Smooth muscle cell (in vitro differentiated cells): ENCODE results near the gene PTER. TPM values are rescaled to one million over a fixed set of nuclear protein-coding genes. Genes with fewer than 3 reads are reported as not detected.
A peak's percentile ranks its signal among the peaks of the same experiment; 100 is the strongest.

Source experiments
- DNase-seq: peaks from one replicate; lab custom pipeline; 2025; ENCODE audit not compliant: unreplicated experiment; lab: John Stamatoyannopoulos, UW
- H2AFZ ChIP-seq: fragments of 200-600 bp; sonication (generic); 2 replicates; pipeline ENCODE4 v1.6.0; 2016; ENCODE audit warnings: antibody characterized with exemption, low read depth, mild to moderate bottlenecking
- H3F3A ChIP-seq: fragments of 200-600 bp; sonication (generic); 2 replicates; pipeline ENCODE4 v1.6.0; 2017; ENCODE audit warnings: antibody characterized with exemption, low read depth
- H3K27ac ChIP-seq: fragments of 200-600 bp; sonication (generic); 2 replicates; pipeline ENCODE4 v1.5.1; 2016; ENCODE audit warnings: low read depth, mild to moderate bottlenecking
- H3K27me3 ChIP-seq: fragments of 200-600 bp; sonication (generic); 2 replicates; pipeline ENCODE4 v1.6.1; 2016; ENCODE audit warnings: low read depth, mild to moderate bottlenecking
- H3K36me3 ChIP-seq: fragments of 200-600 bp; sonication (generic); 2 replicates; pipeline ENCODE4 v1.5.1; 2016; ENCODE audit warnings: low read depth
- H3K4me1 ChIP-seq: fragments of 200-600 bp; sonication (generic); 2 replicates; pipeline ENCODE4 v1.5.1; 2016; ENCODE audit warnings: low read depth
- H3K4me2 ChIP-seq: fragments of 200-600 bp; sonication (generic); 2 replicates; pipeline ENCODE4 v1.6.0; 2016; ENCODE audit warnings: mild to moderate bottlenecking
- H3K4me3 ChIP-seq: fragments of 200-600 bp; sonication (generic); 2 replicates; pipeline ENCODE4 v1.5.1; 2016; ENCODE audit warnings: mild to moderate bottlenecking
- H3K79me2 ChIP-seq: fragments of 200-600 bp; sonication (generic); 2 replicates; pipeline ENCODE4 v1.6.0; 2016; ENCODE audit warnings: low read depth, mild to moderate bottlenecking
- H3K9ac ChIP-seq: fragments of 200-600 bp; sonication (generic); 2 replicates; pipeline ENCODE4 v1.6.0; 2016; ENCODE audit warnings: low read depth
- H3K9me3 ChIP-seq: fragments of 200-600 bp; sonication (generic); replicated peaks from 2 replicates; pipeline ENCODE4 v1.5.1; 2016; ENCODE audit warnings: low read depth
- H4K20me1 ChIP-seq: fragments of 200-600 bp; sonication (generic); 2 replicates; pipeline ENCODE4 v1.6.0; 2016; ENCODE audit warnings: low read depth
- CTCF ChIP-seq: fragments of 200-600 bp; sonication (generic); IDR thresholded peaks from 2 replicates; pipeline ENCODE4 v1.5.1; 2017; ENCODE audit warnings: borderline replicate concordance, mild to moderate bottlenecking, antibody characterized with exemption; ENCODE audit not compliant: insufficient read depth, poor library complexity, severe bottlenecking
- WGBS: methylation state at CpG from one replicate; pipeline ENCODE4 v1.1.7; 2016; ENCODE audit warnings: low lambda C conversion rate; 5-methylcytosine and 5-hydroxymethylcytosine counted together
- polyA plus RNA-seq: library from polyadenylated mRNA; unstranded; fragments of >200 nt; fragmentation: Nextera tagmentation; extraction: Ambion mirVana; gene quantifications from 2 replicates; pipeline ENCODE4 v1.2.1, GENCODE V29; 2016
- total RNA-seq: library from RNA; depleted of rRNA; stranded (reverse); fragments of >200 nt; gene quantifications from 2 replicates; pipeline ENCODE4 v1.2.3, GENCODE V29; 2014

The PTER gene
- total and polyA plus RNA-seq, 2 experiments from 2014 or later = 8.9 to 15.3 TPM

- no peaks in the 10 kb centered on the region for H3K9me3 ChIP-seq
- H3K79me2 ChIP-seq = peaks cover 14% of the 10 kb centered on the region
- no peaks in the 10 kb centered on the region for H3K27me3 ChIP-seq
- peak overlapping the region; percentile 93 for H3K27ac ChIP-seq
- WGBS = 41% methylated on average over 1 of the region's 1 CpG
- no peak for DNase-seq
- H3K4me1 ChIP-seq = peaks cover 14% of the 10 kb centered on the region
- peak overlapping the region; percentile 40 for H3K4me2 ChIP-seq
- H2AFZ ChIP-seq = no peak overlapping the region
- H4K20me1 ChIP-seq = no peaks in the 10 kb centered on the region
- no peak overlapping the region for H3K9ac ChIP-seq
- TF ChIP-seq CTCF = no peak
- peaks cover 13% of the 10 kb centered on the region for H3F3A ChIP-seq
- no peak overlapping the region for H3K4me3 ChIP-seq
- H3K36me3 ChIP-seq = no peaks in the 10 kb centered on the region
Observed at GRCh38 chr10:16439295-16439694, 2.5 kb downstream of the PTER start.

GRCh38 chr10:16440396-16441133 lies 3.8 kb downstream of the PTER start:
- Histone ChIP-seq H3K4me3 (peak overlapping the region; percentile 1), H3K27me3 (no peaks in the 10 kb centered on the region), H3K4me1 (peaks cover 14% of the 10 kb centered on the region), H4K20me1 (peaks cover 4% of the 10 kb centered on the region), H3K27ac (peak overlapping the region; percentile 93), H2AFZ (no peak overlapping the region), H3K9ac (peak overlapping the region; percentile 76), H3K9me3 (no peaks in the 10 kb centered on the region), H3F3A (peaks cover 13% of the 10 kb centered on the region), H3K79me2 (peaks cover 19% of the 10 kb centered on the region), H3K4me2 (peak overlapping the region; percentile 66), H3K36me3 (no peaks in the 10 kb centered on the region)
- no peak for DNase-seq
- no peak for TF ChIP-seq CTCF
- WGBS = 45% methylated on average over 12 of the region's 12 CpGs

- Histone ChIP-seq H3K9me3 (no peaks in the 10 kb centered on the region), H4K20me1 (peaks cover 7% of the 10 kb centered on the region), H3K4me3 (peak overlapping the region; percentile 1), H2AFZ (no peak overlapping the region), H3K79me2 (peaks cover 19% of the 10 kb centered on the region), H3K27me3 (no peaks in the 10 kb centered on the region), H3K36me3 (no peaks in the 10 kb centered on the region), H3K4me2 (peak overlapping the region; percentile 66), H3K4me1 (peaks cover 14% of the 10 kb centered on the region), H3F3A (peaks cover 13% of the 10 kb centered on the region), H3K9ac (peak overlapping the region; percentile 76), H3K27ac (peak overlapping the region; percentile 93)
- 64% methylated on average over 9 of the region's 9 CpGs for WGBS
- no peak for DNase-seq
- TF ChIP-seq CTCF = no peak
Observed at GRCh38 chr10:16441173-16441840, 4.5 kb downstream of the PTER start.

- no peak overlapping the region for H2AFZ ChIP-seq
- no peak overlapping the region for H3K4me2 ChIP-seq
- peaks cover 7% of the 10 kb centered on the region for H4K20me1 ChIP-seq
- no peak overlapping the region for H3K27ac ChIP-seq
- H3K27me3 ChIP-seq = no peaks in the 10 kb centered on the region
- WGBS = 94% methylated on average over 1 of the region's 1 CpG
- peaks cover 26% of the 10 kb centered on the region for H3K79me2 ChIP-seq
- no peak overlapping the region for H3K9ac ChIP-seq
- H3K4me3 ChIP-seq = no peak overlapping the region
- no peak for TF ChIP-seq CTCF
- no peaks in the 10 kb centered on the region for H3K9me3 ChIP-seq
- peaks cover 13% of the 10 kb centered on the region for H3F3A ChIP-seq
- peaks cover 14% of the 10 kb centered on the region for H3K4me1 ChIP-seq
- no peaks in the 10 kb centered on the region for H3K36me3 ChIP-seq
- DNase-seq = no peak
Observed at GRCh38 chr10:16442914-16443313, 6.1 kb downstream of the PTER start.
